Epithelial cell of alveolus of lung (primary cell): ENCODE results near the gene ALX3. TPM values are rescaled to one million over a fixed set of nuclear protein-coding genes. Genes with fewer than 3 reads are reported as not detected.

Experiments
- total RNA-seq: library from RNA; depleted of rRNA; stranded (reverse); fragments of >200 nt; gene quantifications from 2 replicates; pipeline ENCODE4 v1.2.1, GENCODE V29; 2015

The ALX3 gene
- total RNA-seq: not detected in 2 replicates

DNA sequence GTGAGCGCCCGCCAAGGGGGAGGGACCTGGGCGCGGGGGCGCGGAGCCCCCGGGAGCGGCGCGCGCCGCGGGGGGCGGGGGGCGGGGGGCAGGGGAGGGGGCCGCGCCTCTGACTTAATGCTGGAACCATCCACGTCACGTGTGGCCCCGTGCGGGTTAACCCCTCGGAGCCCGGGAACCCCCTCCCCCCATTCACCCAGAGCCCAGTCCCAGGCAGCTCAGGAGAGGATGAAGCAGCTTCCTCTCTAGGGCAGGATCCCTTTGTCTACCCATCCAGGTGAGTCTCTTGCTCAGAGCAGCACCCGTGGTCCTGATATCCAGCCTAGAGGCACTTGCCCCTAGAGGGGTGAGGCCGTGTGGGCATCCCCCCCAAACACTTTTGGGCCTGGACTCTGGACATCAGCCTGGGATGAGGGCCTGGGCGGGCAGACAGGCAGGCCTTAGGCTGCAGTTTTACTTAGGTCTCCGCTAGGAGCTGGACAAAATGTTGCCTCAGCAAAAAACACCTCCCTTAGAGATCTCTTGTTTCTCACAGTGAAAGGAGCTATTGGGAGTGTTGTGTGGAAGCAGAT, at the start of gene ALX3:
Gene ALX3 (minus strand): TSS at position 2 of the 572 bp plus-strand sequence. CDS start 60 bp downstream, outside the sequence.

GRCh38 chr1:110112143-110112542, 41.7 kb upstream of the ALX3 start, which contains the start of gene UBL4B:
Gene UBL4B (plus strand): TSS chr1:110112443. CDS start chr1:110112535, 92 bp downstream.

GRCh38 chr1:110034451-110035235, 35.8 kb downstream of the ALX3 start, which contains the start of gene STRIP1:
Gene STRIP1 (plus strand): TSS chr1:110034624. CDS start chr1:110034638, 14 bp downstream.

Other genes with a start within 250 kb of the ALX3 start
- 29.0 and 33.3 TPM in 2 replicates for gene CSF1, start 159.8 kb downstream of the ALX3 start, total RNA-seq
- 47.7 and 64.3 TPM in 2 replicates for gene AHCYL1, start 85.9 kb downstream of the ALX3 start, total RNA-seq
- 14.6 and 17.1 TPM in 2 replicates for gene STRIP1, start 36.0 kb downstream of the ALX3 start, total RNA-seq
- not detected in 2 replicates for gene UBL4B, start 41.8 kb upstream of the ALX3 start, total RNA-seq
- 0.13 TPM in 1 of 2 replicates, not detected in the other for gene SLC6A17, start 79.8 kb upstream of the ALX3 start, total RNA-seq
- 0.88 and 1.0 TPM in 2 replicates for gene KCNC4, start 139.6 kb upstream of the ALX3 start, total RNA-seq